ENCODE data around the gene NACC2. TPM values are rescaled to one million over a fixed set of nuclear protein-coding genes. Genes with fewer than 3 reads are reported as not detected.

NACC2 gene
- polyA plus RNA-seq, 3 donors: 8.1 to 32.4 (median 8.7) TPM

DNA sequence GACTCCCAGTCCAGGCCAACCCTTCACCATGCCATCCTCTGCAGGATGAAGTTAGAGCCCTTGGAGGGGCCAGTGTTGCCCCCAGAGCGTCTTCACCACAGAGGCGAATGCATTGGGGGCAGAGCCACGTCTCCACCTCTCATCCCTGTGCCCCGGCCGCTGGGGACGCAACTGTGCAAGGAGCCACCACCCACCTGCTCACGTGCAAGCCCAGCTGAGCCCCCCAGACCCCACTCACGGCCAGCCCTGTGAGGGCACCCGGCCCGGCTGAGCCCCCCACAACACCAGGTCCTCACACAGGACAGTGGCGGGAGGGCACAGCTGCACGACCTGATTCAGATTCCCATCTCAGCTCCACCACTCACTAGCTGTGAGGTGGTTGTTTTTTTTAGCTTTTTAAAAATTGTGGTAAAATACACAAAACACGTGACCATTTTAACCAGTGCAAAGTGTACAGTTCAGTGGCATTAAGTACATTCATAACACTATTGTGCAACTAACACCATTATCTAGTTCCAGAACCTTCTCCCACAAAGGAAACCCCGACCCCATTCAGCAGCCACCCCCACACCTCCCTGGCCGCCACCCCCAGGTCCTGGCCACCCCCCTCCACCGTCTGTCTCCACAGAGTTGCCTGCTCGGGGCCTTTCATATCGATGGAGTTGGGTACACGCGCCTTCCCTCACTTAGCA lies 100.4 kb downstream of the NACC2 start:
- Mint-ChIP-seq H3K27ac (peak overlapping the region in 1 of 7 donors; percentile 25), H3K9me3 (no peaks in the 10 kb centered on the region), H3K36me3 (no peaks in the 10 kb centered on the region), H3K4me3 (peak overlapping the region in 1 of 2 donors; percentile 42), H3K4me1 (peaks cover 51% of the 10 kb centered on the region), H3K27me3 (ENCODE audit: low read depth in 3 of 3) (peaks cover 0 to 10% (median 0%) of the 10 kb centered on the region in 3 donors)
- Histone ChIP-seq H3K9ac (ENCODE audit: insufficient read depth, low read length, poor library complexity, severe bottlenecking) (no peak overlapping the region), H3K4me2 (replicated peaks; ENCODE audit: extremely low read depth, low read length, poor library complexity, severe bottlenecking) (peak overlapping the region; percentile 29), H3K79me2 (ENCODE audit: insufficient read depth, low read length) (no peaks in the 10 kb centered on the region), H3K27me3 (ENCODE audit: control insufficient read depth in 2 of 2, insufficient read depth in 2 of 2, low read length in 2 of 2) (no peaks in the 10 kb centered on the region), H2AFZ (ENCODE audit: insufficient read depth, low read depth, low read length, poor library complexity, severe bottlenecking) (peak overlapping the region; percentile 10), H3K4me3 (replicated peaks in 1 of 3; ENCODE audit: low read depth in 2 of 3, low read length in 3 of 3) (no peak overlapping the region), H4K20me1 (ENCODE audit: insufficient read depth, low read length) (no peaks in the 10 kb centered on the region), H3K27ac (ENCODE audit: low read depth in 1 of 2, low read length in 2 of 2) (no peak overlapping the region), H3K36me3 (replicated peaks in 1 of 2; ENCODE audit: control insufficient read depth in 1 of 2, insufficient read depth in 2 of 2, low read length in 2 of 2) (no peaks in the 10 kb centered on the region), H3K9me3 (replicated peaks in 1 of 2; ENCODE audit: control insufficient read depth in 1 of 2, insufficient read depth in 1 of 2, low read length in 2 of 2) (no peaks in the 10 kb centered on the region), H3K4me1 (ENCODE audit: control insufficient read depth in 1 of 2, insufficient read depth in 2 of 2, low read length in 2 of 2) (peaks cover 54 to 55% of the 10 kb centered on the region in 2 donors)
- TF ChIP-seq, protein P1, sequence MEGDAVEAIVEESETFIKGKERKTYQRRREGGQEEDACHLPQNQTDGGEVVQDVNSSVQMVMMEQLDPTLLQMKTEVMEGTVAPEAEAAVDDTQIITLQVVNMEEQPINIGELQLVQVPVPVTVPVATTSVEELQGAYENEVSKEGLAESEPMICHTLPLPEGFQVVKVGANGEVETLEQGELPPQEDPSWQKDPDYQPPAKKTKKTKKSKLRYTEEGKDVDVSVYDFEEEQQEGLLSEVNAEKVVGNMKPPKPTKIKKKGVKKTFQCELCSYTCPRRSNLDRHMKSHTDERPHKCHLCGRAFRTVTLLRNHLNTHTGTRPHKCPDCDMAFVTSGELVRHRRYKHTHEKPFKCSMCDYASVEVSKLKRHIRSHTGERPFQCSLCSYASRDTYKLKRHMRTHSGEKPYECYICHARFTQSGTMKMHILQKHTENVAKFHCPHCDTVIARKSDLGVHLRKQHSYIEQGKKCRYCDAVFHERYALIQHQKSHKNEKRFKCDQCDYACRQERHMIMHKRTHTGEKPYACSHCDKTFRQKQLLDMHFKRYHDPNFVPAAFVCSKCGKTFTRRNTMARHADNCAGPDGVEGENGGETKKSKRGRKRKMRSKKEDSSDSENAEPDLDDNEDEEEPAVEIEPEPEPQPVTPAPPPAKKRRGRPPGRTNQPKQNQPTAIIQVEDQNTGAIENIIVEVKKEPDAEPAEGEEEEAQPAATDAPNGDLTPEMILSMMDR (IDR thresholded peaks at IDR 0.05): no peak
- intact Hi-C loops (cut with micrococcal nuclease): loop anchor here in 1 of 2 donors (5.0 kb wide), 1 partner anchor 43 kb away; no protein-coding TSS in a partner anchor
- 31% methylated on average over 7 of the region's 20 CpGs for WGBS (ENCODE audit: insufficient coverage)
- DNase-seq: peak in 1 of 3 donors; percentile 5

DNA sequence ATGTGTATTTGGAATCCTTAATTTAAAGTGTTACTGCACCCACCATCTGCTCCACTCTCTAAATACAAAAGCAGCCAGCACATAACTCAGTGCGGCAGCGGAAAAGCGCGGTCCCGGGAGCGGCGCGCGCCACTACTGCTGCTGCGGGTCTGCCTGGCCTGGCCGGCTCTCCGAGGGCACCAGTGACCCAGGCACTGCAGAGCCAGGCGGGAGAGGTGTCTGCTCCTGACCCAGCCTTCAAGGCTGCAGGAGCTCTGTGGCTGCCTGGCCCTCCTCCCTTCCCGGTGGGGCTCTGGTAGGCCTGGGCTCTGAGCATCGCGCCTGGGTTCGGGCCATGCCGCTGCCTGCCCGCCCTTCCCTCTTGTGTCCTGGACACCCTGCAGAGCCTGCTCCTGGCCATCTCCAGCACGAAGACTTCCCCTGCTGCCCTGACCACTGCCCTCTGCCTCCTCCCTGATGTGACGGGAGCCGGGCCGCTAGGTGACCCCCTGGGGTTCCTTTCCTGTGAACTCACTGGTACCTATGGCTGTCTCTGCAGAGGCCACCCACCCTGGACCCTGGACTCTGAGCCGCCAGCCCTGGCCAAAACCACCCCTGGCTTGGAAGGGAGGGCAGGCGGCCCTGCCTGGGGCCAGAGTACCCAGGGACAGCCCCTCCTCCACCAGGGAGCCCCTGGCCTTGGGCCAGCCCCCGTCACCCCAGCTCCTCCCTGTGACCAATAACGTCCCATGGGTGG lies 101.2 kb downstream of the NACC2 start:
- WGBS (ENCODE audit: insufficient coverage): 84% methylated on average over 26 of the region's 27 CpGs
- H3K36me3 Mint-ChIP-seq: no peaks in the 10 kb centered on the region
- Histone ChIP-seq H3K9me3 (replicated peaks in 1 of 2; ENCODE audit: control insufficient read depth in 1 of 2, insufficient read depth in 1 of 2, low read length in 2 of 2) (no peaks in the 10 kb centered on the region), H3K9ac (ENCODE audit: insufficient read depth, low read length, poor library complexity, severe bottlenecking) (peak overlapping the region; percentile 72), H4K20me1 (ENCODE audit: insufficient read depth, low read length) (no peaks in the 10 kb centered on the region), H3K4me3 (replicated peaks in 1 of 3; ENCODE audit: low read depth in 2 of 3, low read length in 3 of 3) (no peak overlapping the region), H3K79me2 (ENCODE audit: insufficient read depth, low read length) (no peaks in the 10 kb centered on the region), H2AFZ (ENCODE audit: insufficient read depth, low read depth, low read length, poor library complexity, severe bottlenecking) (no peak overlapping the region), H3K27me3 (ENCODE audit: control insufficient read depth in 2 of 2, insufficient read depth in 2 of 2, low read length in 2 of 2) (no peaks in the 10 kb centered on the region), H3K36me3 (replicated peaks in 1 of 2; ENCODE audit: control insufficient read depth in 1 of 2, insufficient read depth in 2 of 2, low read length in 2 of 2) (no peaks in the 10 kb centered on the region), H3K27ac (ENCODE audit: low read depth in 1 of 2, low read length in 2 of 2) (no peak overlapping the region), H3K4me1 (ENCODE audit: control insufficient read depth in 1 of 2, insufficient read depth in 2 of 2, low read length in 2 of 2) (peaks cover 60% of the 10 kb centered on the region in 2 donors), H3K4me2 (replicated peaks; ENCODE audit: extremely low read depth, low read length, poor library complexity, severe bottlenecking) (no peak overlapping the region)
- intact Hi-C loops (cut with micrococcal nuclease): loop anchor here in 1 of 2 donors (5.0 kb wide), 1 partner anchor 43 kb away; no protein-coding TSS in a partner anchor
- no peak overlapping the region for H3K4me3 Mint-ChIP-seq
- DNase-seq: no peak
- H3K27me3 Mint-ChIP-seq (ENCODE audit: low read depth in 3 of 3): peaks cover 0 to 11% (median under 1%) of the 10 kb centered on the region in 3 donors
- peak overlapping the region in 2 of 7 donors; percentile 30 to 83 for H3K27ac Mint-ChIP-seq
- TF ChIP-seq, protein P1 (IDR thresholded peaks at IDR 0.05): no peak
- H3K4me1 Mint-ChIP-seq: peaks cover 54% of the 10 kb centered on the region
- H3K9me3 Mint-ChIP-seq: no peaks in the 10 kb centered on the region

Data from CD14-positive monocyte (primary cell).